ENCODE measurements around the gene CA10.

Gene CA10

GRCh38 chr17:51601622-51602261, 556.8 kb downstream of the CA10 start:
- no peaks in the 10 kb centered on the region for H3K27me3 ChIP-seq (ENCODE audit: insufficient read depth, low read length, poor library complexity)
- H4K20me1 ChIP-seq (ENCODE audit: insufficient read depth, low read length) = no peaks in the 10 kb centered on the region
- no peak overlapping the region for H3K4me2 ChIP-seq (ENCODE audit: insufficient read depth, low read length)
- DNase-seq (no peak), ATAC-seq (ENCODE audit: insufficient read depth, low read depth) (no peak)
- no peaks in the 10 kb centered on the region for H3K79me2 ChIP-seq (ENCODE audit: insufficient read depth, low read length)
- H3K36me3 ChIP-seq (ENCODE audit: insufficient read depth, low read length) = no peaks in the 10 kb centered on the region
- H3K4me1 ChIP-seq (ENCODE audit: insufficient read depth, low read length) = no peaks in the 10 kb centered on the region
- no peak overlapping the region for H2AFZ ChIP-seq (ENCODE audit: low read depth, low read length)
- no peaks in the 10 kb centered on the region for H3K9me3 ChIP-seq (ENCODE audit: insufficient read depth, low read length, severe bottlenecking)
- no peak overlapping the region for H3K4me3 ChIP-seq (ENCODE audit: low read depth in 1 of 2, low read length in 2 of 2)
- H3K27ac ChIP-seq (ENCODE audit: low read length) = no peak overlapping the region
- H3K9ac ChIP-seq (ENCODE audit: low read depth, low read length) = no peak overlapping the region
- TF ChIP-seq CTCF (IDR thresholded peaks at IDR 0.05; ENCODE audit: borderline replicate concordance, extremely low read depth, low read length, poor library complexity, severe bottlenecking) (no peak), EZH2 (IDR thresholded peaks at IDR 0.05; ENCODE audit: borderline replicate concordance, low read depth, low read length, severe bottlenecking) (no peak)

GRCh38 chr17:51598824-51599223, 559.7 kb downstream of the CA10 start:
- H3K27me3 ChIP-seq (ENCODE audit: insufficient read depth, low read length, poor library complexity) = no peaks in the 10 kb centered on the region
- no peaks in the 10 kb centered on the region for H3K79me2 ChIP-seq (ENCODE audit: insufficient read depth, low read length)
- H4K20me1 ChIP-seq (ENCODE audit: insufficient read depth, low read length) = no peaks in the 10 kb centered on the region
- H3K4me2 ChIP-seq (ENCODE audit: insufficient read depth, low read length) = no peak overlapping the region
- H3K4me1 ChIP-seq (ENCODE audit: insufficient read depth, low read length) = no peaks in the 10 kb centered on the region
- no peak overlapping the region for H3K9ac ChIP-seq (ENCODE audit: low read depth, low read length)
- DNase-seq (no peak), ATAC-seq (ENCODE audit: insufficient read depth, low read depth) (no peak)
- H3K27ac ChIP-seq (ENCODE audit: low read length) = no peak overlapping the region
- no peaks in the 10 kb centered on the region for H3K36me3 ChIP-seq (ENCODE audit: insufficient read depth, low read length)
- no peak overlapping the region for H3K4me3 ChIP-seq (ENCODE audit: low read depth in 1 of 2, low read length in 2 of 2)
- H3K9me3 ChIP-seq (ENCODE audit: insufficient read depth, low read length, severe bottlenecking) = no peaks in the 10 kb centered on the region
- no peak overlapping the region for H2AFZ ChIP-seq (ENCODE audit: low read depth, low read length)
- TF ChIP-seq EZH2 (IDR thresholded peaks at IDR 0.05; ENCODE audit: borderline replicate concordance, low read depth, low read length, severe bottlenecking) (no peak), CTCF (IDR thresholded peaks at IDR 0.05; ENCODE audit: borderline replicate concordance, extremely low read depth, low read length, poor library complexity, severe bottlenecking) (no peak)

- H3K36me3 ChIP-seq (ENCODE audit: insufficient read depth, low read length) = no peaks in the 10 kb centered on the region
- no peaks in the 10 kb centered on the region for H3K27me3 ChIP-seq (ENCODE audit: insufficient read depth, low read length, poor library complexity)
- no peak overlapping the region for H3K4me3 ChIP-seq (ENCODE audit: low read depth in 1 of 2, low read length in 2 of 2)
- no peaks in the 10 kb centered on the region for H3K4me1 ChIP-seq (ENCODE audit: insufficient read depth, low read length)
- no peak overlapping the region for H3K4me2 ChIP-seq (ENCODE audit: insufficient read depth, low read length)
- no peaks in the 10 kb centered on the region for H3K9me3 ChIP-seq (ENCODE audit: insufficient read depth, low read length, severe bottlenecking)
- H4K20me1 ChIP-seq (ENCODE audit: insufficient read depth, low read length) = no peaks in the 10 kb centered on the region
- no peak overlapping the region for H3K9ac ChIP-seq (ENCODE audit: low read depth, low read length)
- DNase-seq (no peak), ATAC-seq (ENCODE audit: insufficient read depth, low read depth) (no peak)
- H3K27ac ChIP-seq (ENCODE audit: low read length) = no peak overlapping the region
- H2AFZ ChIP-seq (ENCODE audit: low read depth, low read length) = no peak overlapping the region
- no peak for TF ChIP-seq CTCF (IDR thresholded peaks at IDR 0.05; ENCODE audit: borderline replicate concordance, extremely low read depth, low read length, poor library complexity, severe bottlenecking)
- TF ChIP-seq EZH2 (IDR thresholded peaks at IDR 0.05; ENCODE audit: borderline replicate concordance, low read depth, low read length, severe bottlenecking) = no peak
- H3K79me2 ChIP-seq (ENCODE audit: insufficient read depth, low read length) = no peaks in the 10 kb centered on the region
Measured at GRCh38 chr17:51597345-51597744, 561.2 kb downstream of the CA10 start.

Data from DND-41 (cell line).